Left forelimb (tissue), 1 donor: Measurements from ENCODE around the gene CYP4F22.
"Not testable (repeated sequence)": the region's sequence is repeated elsewhere in the genome, so short reads cannot be mapped to it uniquely, and the experiment has no call there.

ENCODE experiments used
- DNase-seq: peaks from one replicate; pipeline ENCODE4 v3.0.0-alpha.2; 2018; ENCODE audit warnings: low spot score

Gene CYP4F22

GRCh38 chr19:15508035-15508710 lies at the start of gene CYP4F22:
Gene CYP4F22 (plus strand): TSS chr19:15508525. CDS start chr19:15525337, 16,812 bp downstream.
- DNase-seq, result no peak

- no peak for DNase-seq
Measured at GRCh38 chr19:15461694-15462093, 46.6 kb upstream of the CYP4F22 start.

DNA sequence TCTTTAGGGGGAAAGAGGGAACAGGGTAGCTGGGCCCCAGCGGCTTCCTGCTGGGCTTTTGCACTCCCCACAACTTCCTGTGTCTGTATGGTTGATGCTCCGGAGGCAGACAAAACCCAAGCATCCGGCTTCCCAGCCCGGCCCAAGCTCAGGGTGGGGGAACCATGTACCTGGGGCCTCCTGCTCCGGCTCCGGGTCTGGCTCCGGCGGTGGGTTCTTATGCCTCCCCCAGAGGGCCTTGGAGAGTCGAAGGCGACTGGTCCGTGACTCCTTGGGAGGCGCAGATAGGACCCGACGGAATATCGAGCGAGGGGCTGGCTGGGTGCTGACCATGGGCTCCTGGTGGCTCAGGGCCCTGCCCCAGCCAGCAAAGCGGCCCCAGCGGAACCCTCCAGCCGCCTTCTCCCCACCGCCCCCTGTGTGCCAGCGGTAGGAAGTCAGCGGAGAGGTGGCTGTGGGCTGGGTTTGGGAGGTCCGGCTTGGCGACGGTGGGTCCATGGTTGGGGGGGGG lies 44.4 kb upstream of the CYP4F22 start:
- DNase-seq, result no peak

DNA sequence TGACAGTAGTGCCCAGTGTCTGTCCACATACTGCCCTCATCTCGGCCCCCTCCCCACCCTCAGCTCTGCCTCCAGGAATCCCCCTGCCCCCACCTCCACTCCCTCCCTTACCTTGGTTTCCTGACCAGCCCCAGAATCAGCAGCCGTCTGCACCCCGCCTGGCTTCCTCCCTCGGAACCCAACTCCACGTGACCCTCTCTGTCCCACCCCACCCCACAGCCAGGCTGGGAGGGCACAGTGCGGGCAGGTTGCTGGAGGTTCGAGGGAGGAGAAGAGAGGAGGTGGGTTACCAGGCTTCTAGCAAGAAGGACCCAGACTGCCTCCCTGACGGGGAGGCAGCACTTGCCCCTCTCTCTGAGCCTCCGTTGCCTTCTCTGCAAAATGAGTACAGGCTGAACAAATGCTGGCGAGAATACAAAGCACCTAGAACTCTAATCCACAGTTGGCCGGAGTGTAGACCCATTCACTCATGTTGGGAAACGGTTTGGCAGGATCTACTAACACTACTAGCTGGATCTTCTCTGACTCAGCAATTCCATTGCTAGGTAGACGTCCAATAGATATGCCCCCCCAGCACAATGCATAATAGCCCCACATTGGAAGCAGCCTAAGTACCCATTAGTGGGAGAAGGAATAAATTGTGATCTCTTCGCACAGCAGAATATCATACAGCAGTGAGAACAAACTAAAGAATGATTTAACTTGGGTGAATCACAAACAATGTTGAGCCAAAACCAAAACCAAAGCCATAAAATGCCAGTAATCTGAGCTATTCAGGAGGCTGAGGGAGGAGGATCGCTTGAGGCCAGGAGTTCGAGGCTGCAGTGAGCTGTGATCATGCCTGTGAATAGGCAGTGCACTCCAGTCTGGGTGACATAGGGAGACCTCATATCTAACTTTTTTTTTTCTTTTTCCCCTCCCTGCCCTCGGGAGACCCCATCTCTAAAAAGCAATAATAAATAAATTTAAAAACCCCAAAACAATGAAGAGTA lies 43.6 kb upstream of the CYP4F22 start, which contains the start of gene RASAL3:
RASAL3 (minus strand) TSS at position 151 of the 992 bp plus-strand sequence. CDS start 186 bp downstream, outside the sequence.
- no peak for DNase-seq

GRCh38 chr19:15466851-15467733 lies 41.2 kb upstream of the CYP4F22 start:
- no peak for DNase-seq

DNA sequence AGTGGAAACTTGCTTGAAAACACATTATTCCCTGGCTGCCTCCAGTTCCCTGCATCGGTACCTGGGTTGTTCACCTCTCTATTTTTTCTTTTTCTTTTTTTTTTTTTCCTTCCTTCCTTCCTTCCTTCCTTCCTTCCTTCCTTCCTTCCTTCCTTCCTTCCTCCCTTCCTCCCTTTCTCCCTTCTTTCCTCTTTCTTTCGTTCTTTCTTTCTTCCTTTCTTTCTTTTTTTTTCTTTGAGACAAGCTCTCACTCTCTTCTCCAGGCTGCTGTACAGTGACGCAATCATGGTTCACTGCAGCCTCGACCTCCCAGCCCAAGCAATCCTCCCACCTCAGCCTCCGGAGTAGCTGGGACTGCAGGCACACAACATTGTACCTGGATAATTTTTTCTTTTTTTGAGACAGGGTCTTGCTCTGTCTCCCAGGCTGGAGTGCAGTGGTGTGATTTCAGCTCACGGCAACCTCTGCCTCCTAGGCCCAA lies 40.6 kb upstream of the CYP4F22 start:
- no peak for DNase-seq

GRCh38 chr19:15468675-15469512 lies 39.4 kb upstream of the CYP4F22 start:
- DNase-seq, result no peak

DNA sequence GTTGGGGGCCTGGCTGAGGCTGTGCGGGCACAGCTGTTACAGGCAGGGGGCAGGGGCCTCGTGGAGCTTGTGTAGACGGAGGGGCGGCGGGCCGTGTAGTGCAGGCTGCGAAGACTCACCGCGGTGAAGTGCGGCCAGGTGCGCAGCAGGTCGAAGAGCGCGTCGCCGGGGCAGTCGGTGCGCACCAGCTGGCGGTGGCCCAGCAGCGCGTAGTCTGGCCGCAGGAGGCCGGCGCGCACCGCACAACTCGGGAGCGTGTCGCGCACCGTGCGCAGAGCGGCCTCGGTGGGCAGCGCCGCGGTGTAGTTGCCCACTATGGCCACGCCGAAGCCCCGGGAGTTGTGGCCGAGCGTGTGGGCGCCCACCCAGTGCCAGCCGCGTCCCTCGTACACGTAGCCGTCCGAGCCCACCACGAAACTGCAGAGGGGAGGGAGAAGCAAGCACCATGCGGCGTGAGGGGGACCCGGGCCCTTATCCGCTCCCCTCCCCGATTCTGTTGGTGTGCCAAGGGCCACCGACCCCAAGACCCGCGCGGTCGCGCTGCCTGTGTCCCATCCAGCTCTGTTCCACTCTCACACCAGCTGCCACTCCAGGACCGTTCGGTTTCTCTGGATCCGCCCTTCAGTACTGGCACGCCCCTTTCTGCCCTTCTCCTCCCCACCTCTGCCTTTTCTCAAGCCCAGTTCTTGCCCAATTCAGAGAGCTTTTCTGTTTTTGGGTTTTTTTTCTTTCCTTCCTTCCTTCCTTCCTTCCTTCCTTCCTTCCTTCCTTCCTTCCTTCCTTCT lies 38.6 kb upstream of the CYP4F22 start:
- DNase-seq, result no peak

DNA sequence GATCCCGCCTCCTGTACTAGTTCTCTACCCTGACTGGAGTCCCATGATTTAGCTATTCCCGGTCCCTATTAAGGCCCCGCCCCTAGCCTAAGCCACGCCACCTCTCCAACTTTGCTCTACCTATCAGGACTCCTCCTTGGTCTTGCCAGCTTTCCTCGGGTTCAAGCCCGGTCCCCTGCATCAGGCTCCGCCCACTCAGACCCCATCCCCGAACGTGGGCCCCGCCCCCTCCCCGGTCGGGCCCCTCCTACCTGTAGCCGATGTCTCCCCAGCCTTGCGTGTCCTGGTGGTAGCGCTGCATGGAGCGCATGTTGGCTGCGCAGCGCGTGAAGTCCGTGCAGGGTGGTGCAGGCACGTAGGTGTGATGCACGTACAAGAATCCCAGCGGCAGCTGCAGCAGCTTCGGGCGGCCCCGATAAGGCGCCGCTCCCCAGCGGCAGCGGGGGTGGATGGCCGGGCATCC lies 36.7 kb upstream of the CYP4F22 start:
- no peak for DNase-seq

GRCh38 chr19:15473821-15474220 lies 34.5 kb upstream of the CYP4F22 start:
- not testable (repeated sequence) for DNase-seq

GRCh38 chr19:15475169-15475568 lies 33.2 kb upstream of the CYP4F22 start:
- DNase-seq, result no peak

DNA sequence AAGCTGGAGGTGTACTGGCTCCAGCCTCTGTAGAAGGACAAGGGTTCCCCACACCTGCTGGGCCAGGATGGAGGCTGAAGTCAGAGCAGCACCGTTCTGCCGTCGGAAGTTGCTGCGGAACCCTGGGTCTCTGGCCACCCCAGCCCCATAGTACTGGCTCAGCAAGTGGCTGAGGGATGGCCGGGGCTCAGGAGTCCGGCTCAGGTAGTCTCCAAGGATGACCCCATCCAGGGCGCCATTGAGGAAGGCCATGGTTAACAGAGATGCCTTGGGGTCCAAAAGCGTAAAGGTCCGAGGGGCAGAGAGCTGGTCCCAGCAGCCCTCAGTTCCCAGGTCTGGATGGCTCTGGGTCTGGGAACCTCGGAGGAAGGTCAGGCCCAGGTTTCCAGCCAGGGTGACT lies 32.7 kb upstream of the CYP4F22 start:
- DNase-seq, result no peak

- no peak for DNase-seq
Measured at GRCh38 chr19:15476325-15476724, 32.0 kb upstream of the CYP4F22 start.

- no peak for DNase-seq
Measured at GRCh38 chr19:15479391-15480345, 28.7 kb upstream of the CYP4F22 start, which contains the start of gene PGLYRP2. Gene PGLYRP2 (minus strand): TSS chr19:15479501. CDS start chr19:15479371, 130 bp downstream.

- DNase-seq, result not testable (repeated sequence)
Measured at GRCh38 chr19:15480996-15481395, 27.3 kb upstream of the CYP4F22 start.

DNA sequence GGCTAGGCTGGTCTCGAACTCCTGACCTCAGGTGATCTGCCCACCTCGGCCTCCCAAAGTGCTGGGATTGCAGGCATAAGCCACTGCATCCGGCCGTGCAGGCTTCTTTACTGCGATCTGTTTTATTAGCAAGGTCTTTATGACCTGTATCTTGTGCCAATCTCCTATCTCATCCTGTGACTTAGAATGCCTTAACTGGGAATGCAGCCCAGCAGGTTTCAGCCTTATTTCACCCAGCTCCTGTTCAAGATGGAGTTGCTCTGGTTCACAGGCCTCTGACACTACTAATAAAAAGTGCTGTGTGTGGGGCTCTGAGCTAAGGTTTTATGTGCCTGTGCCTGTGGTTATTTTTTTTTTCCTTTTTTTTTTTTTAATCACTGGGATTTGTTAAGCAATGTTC lies 22.6 kb upstream of the CYP4F22 start:
- not testable (repeated sequence) for DNase-seq

DNA sequence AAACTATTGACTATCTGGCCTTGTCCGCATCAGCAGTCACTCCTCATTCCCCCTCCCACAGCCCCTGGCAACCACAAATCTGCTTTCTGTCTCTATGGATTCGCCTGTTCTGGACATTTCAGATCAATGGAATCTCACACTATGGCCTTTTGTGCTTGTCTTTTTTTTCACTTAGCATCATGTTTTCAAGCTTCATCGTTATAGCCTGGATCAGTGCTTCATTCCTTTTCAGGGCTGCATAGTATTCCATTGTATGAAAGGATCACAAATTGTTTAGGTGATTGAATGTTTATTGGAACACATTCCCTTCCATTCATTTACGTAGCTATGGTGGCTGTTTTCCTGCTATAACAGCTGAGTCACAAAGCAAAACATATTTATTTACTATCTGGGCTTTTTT lies 21.3 kb upstream of the CYP4F22 start:
- no peak for DNase-seq

DNA sequence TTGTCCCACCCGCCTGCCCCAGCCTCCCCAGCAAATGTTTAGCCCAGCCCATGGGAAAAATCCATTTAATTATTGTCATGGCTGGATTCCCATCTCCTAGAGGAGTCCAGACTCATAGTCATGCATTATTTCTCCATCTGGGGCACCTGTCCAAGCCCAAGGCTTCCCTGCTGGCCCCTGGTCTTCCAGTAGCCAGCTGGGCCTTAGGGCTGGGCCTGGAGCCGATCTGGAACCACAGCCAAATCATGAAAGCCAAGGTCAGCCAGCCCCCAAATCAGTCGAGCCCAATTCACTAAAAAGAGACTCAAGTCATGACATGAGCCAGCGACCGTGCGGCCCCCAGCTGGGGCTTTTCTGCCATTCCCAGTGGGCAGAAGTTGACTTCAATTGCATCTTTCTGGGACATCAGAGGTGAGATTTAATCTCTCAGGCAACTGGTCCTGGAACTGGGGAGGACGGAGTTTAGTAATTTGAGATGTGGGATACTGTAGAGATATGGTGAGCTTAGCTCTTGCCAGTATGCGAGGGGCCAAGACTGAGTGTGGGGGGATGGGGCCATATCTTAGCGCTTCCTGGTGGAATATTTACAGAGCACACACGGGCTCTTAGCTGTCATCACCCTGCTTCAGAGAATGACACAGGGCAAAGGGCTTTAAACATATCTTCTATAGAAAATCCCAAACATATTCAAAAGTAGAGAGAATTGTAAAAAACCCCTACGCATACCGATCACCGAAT lies 19.7 kb upstream of the CYP4F22 start:
- no peak for DNase-seq
